22Rv1 (cell line): ENCODE data around the gene CERS5.

ENCODE experiments used
- CTCF ChIP-seq: fragments of 450-650 bp; IDR thresholded peaks from 2 replicates; pipeline ENCODE4 v1.5.1; 2017; ENCODE audit warnings: mild to moderate bottlenecking
- ZFX ChIP-seq: fragments of 450-650 bp; IDR thresholded peaks from 2 replicates; pipeline ENCODE4 v1.6.1; 2017; ENCODE audit warnings: antibody characterized with exemption, borderline replicate concordance

DNA sequence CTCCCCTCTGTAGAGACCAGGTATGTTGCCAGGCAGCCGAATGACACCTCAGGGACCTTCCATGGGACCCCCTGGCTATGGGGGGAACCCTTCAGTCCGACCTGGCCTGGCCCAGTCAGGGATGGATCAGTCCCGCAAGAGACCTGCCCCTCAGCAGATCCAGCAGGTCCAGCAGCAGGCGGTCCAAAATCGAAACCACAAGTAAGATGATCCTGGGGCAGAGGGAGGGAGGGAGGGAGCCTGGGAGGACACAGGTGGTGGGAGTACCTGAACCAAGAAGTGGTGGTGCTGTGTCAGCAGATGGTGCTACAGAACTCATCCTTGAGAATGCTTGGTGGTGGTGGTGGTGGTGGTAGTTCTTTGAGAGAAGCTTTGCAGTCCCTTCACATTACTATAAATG is 81.0 kb downstream of the CERS5 start:
- TF ChIP-seq CTCF (no peak), ZFX (no peak)
